H1 (cell line): ENCODE data around the gene AGPAT2. TPM values are rescaled to one million over a fixed set of nuclear protein-coding genes. Genes with fewer than 3 reads are reported as not detected.

Experiments used
- CTBP2 ChIP-seq: IDR thresholded peaks from 2 replicates; pipeline ENCODE4 v1.7.0; 2011; ENCODE audit warnings: borderline replicate concordance, mild to moderate bottlenecking, moderate library complexity, mixed read lengths, low read length; ENCODE audit not compliant: insufficient read depth, insufficient read length
- EP300 ChIP-seq, 2 experiments: IDR thresholded peaks; 1 replicate in 1 of 2; 2 replicates in 1 of 2; pipeline ENCODE4 v1.6.1; 2011 to 2012; ENCODE audit warnings: low read depth in 2 of 2, low read length in 2 of 2, mild to moderate bottlenecking in 2 of 2, borderline replicate concordance in 1 of 2, inconsistent platforms in 1 of 2, moderate library complexity in 1 of 2
- RNF2 ChIP-seq: fragments of 200-900, 300-1000 bp; sonication (generic); IDR thresholded peaks from 2 replicates; pipeline ENCODE4 v1.7.1; 2016; ENCODE audit warnings: borderline replicate concordance, low read depth, mild to moderate bottlenecking, antibody characterized with exemption, low read length; ENCODE audit not compliant: poor library complexity, severe bottlenecking; ENCODE audit errors: missing control alignments
- SIX5 ChIP-seq: IDR thresholded peaks from 2 replicates; pipeline ENCODE4 v1.6.1; 2011; ENCODE audit warnings: mild to moderate bottlenecking, low read depth, low read length
- SP1 ChIP-seq: IDR thresholded peaks from 2 replicates; pipeline ENCODE4 v1.6.1; 2011; ENCODE audit warnings: low read depth, low read length
- SP2 ChIP-seq: IDR thresholded peaks from 2 replicates; pipeline ENCODE4 v1.6.1; 2012; ENCODE audit warnings: mild to moderate bottlenecking, low read length, inconsistent platforms
- TBP ChIP-seq: IDR thresholded peaks from 2 replicates; pipeline ENCODE4 v1.6.1; 2011; ENCODE audit warnings: low read depth, low read length, improper control_type of control experiment
- ZNF274 ChIP-seq: IDR thresholded peaks from 2 replicates; pipeline ENCODE4 v1.7.0; 2012; ENCODE audit warnings: low read length, borderline replicate concordance; ENCODE audit errors: extremely low read depth
- polyA plus RNA-seq, 7 experiments: library from polyadenylated mRNA; depleted of rRNA in 3 of 7; stranded (reverse) in 5 of 7; unstranded in 2 of 7; fragments of >200 nt in 5 of 7; fragments of 200-250 nt in 2 of 7; gene quantifications; 1 replicate in 5 of 7; 2 replicates in 1 of 7; 4 replicates in 1 of 7; pipeline versions ENCODE4 v1.2.1 to v1.2.3, GENCODE V29; 2011 to 2013; ENCODE audit warnings: missing spikeins in 2 of 7, mixed read lengths in 2 of 7
- total RNA-seq: library from RNA; stranded (reverse); fragmentation: NEBNext Ultra II Directional; extraction: Animal tissue kit (Norgen Biotek cat#: 25700); gene quantifications from 2 replicates; pipeline ENCODE4 v1.2.1, GENCODE V29; 2021

The AGPAT2 gene
- total and polyA plus RNA-seq, 2 of the 8 experiments (the other 6 are each of a cell fraction or from before 2014, with no cell fraction given) = 31.6 to 37.6 TPM

DNA sequence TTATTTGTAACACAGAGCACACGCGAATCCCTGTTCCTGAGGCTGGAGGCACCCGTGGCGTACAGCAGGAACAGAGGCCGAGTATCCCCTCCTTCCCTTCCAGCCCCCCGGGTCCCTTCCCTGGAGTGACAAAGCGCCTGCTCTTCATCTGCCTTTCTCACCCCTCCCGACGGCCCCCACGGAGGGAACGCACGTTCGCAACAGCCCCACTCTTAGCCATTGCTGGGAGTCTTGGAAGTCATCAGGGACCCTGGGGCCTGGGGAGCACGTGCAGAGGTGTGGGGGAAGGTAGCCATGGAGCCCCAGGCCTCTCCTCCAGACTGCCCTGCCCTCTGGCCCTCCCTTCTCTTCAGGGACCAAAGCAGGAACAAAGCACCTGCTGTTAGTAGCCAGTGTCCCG lies 2.5 kb downstream of the AGPAT2 start (continued):
- TF ChIP-seq CTBP2 (no peak), SP2 (no peak), SIX5 (no peak), RNF2 (no peak), EP300 (IDR thresholded peaks at IDR 0.05; ENCODE audit: borderline replicate concordance in 1 of 2, low read depth in 2 of 2, low read length in 2 of 2) (no peak), SP1 (no peak), ZNF274 (no peak), TBP (no peak)
- TF ChIP-seq, all 59 proteins: peak for 0
